DOHH2 (cell line): ENCODE data around the gene XIRP2.

ENCODE experiments used
- CTCF ChIP-seq: fragments of 200-600 bp; sonication (generic); IDR thresholded peaks from one replicate; pipeline ENCODE4 v1.5.1; 2014; ENCODE audit warnings: antibody characterized with exemption, mild to moderate bottlenecking, low read depth, low read length; ENCODE audit not compliant: poor library complexity, severe bottlenecking
- EZH2phosphoT487 ChIP-seq: fragments of 200-600 bp; sonication (generic); IDR thresholded peaks from 2 replicates; pipeline ENCODE4 v1.6.1; 2017; ENCODE audit warnings: borderline replicate concordance, mild to moderate bottlenecking, antibody characterized with exemption, low read length, moderate library complexity, mixed read lengths

- TF ChIP-seq CTCF (no peak), EZH2phosphoT487 (no peak)
These were observed 28.7 kb downstream of the XIRP2 start for GRCh38 chr2:166916987-166917386.
